ENCODE measurements around the gene PRDM16.

PRDM16 gene

GRCh38 chr1:3192361-3192760 is 123.4 kb downstream of the PRDM16 start:
- no peak for DNase-seq

- DNase-seq, result no peak
These were observed 123.8 kb downstream of the PRDM16 start for GRCh38 chr1:3192825-3193224.

- DNase-seq, result no peak
These were observed 124.8 kb downstream of the PRDM16 start for GRCh38 chr1:3193811-3194210.

- DNase-seq, result no peak
These were observed 125.9 kb downstream of the PRDM16 start for GRCh38 chr1:3194760-3195479.

GRCh38 chr1:3195480-3195815 is 126.4 kb downstream of the PRDM16 start:
- DNase-seq, result no peak

GRCh38 chr1:3195966-3196515 is 127.0 kb downstream of the PRDM16 start:
- no peak for DNase-seq

GRCh38 chr1:3196577-3197245 is 127.7 kb downstream of the PRDM16 start:
- DNase-seq, result no peak

- DNase-seq, result no peak
These were observed 128.8 kb downstream of the PRDM16 start for GRCh38 chr1:3197781-3198316.

GRCh38 chr1:3198371-3199271 is 129.6 kb downstream of the PRDM16 start:
- no peak for DNase-seq

GRCh38 chr1:3204725-3205124 is 135.7 kb downstream of the PRDM16 start:
- no peak for DNase-seq

- DNase-seq, result no peak
These were observed 136.8 kb downstream of the PRDM16 start for GRCh38 chr1:3205815-3206214.

GRCh38 chr1:3206696-3207095 is 137.7 kb downstream of the PRDM16 start:
- DNase-seq, result no peak

- no peak for DNase-seq
These were observed 138.3 kb downstream of the PRDM16 start for GRCh38 chr1:3207217-3207848.

GRCh38 chr1:3208819-3209200 is 139.8 kb downstream of the PRDM16 start:
- DNase-seq, result no peak

GRCh38 chr1:3209201-3209600 is 140.2 kb downstream of the PRDM16 start:
- DNase-seq, result no peak

- DNase-seq, result no peak
These were observed 142.8 kb downstream of the PRDM16 start for GRCh38 chr1:3211582-3212375.

GRCh38 chr1:3212453-3213355 is 143.7 kb downstream of the PRDM16 start:
- DNase-seq, result no peak

- no peak for DNase-seq
These were observed 144.7 kb downstream of the PRDM16 start for GRCh38 chr1:3213730-3214129.

GRCh38 chr1:3215198-3216014 is 146.4 kb downstream of the PRDM16 start:
- no peak for DNase-seq

- no peak for DNase-seq
These were observed 147.0 kb downstream of the PRDM16 start for GRCh38 chr1:3216015-3216391.
